Endothelial cell of hepatic sinusoid (primary cell): ENCODE data around the gene CUX1.
"Not testable (repeated sequence)": the region's sequence is repeated elsewhere in the genome, so short reads cannot be mapped to it uniquely, and the experiment has no call there.

ENCODE experiments used
- in situ Hi-C: cut with HindIII; loops from 2 replicates; pipeline ENCODE4 v1.10.0; 2017; ENCODE audit warnings: low sequenced_read_pairs

CUX1 gene

DNA sequence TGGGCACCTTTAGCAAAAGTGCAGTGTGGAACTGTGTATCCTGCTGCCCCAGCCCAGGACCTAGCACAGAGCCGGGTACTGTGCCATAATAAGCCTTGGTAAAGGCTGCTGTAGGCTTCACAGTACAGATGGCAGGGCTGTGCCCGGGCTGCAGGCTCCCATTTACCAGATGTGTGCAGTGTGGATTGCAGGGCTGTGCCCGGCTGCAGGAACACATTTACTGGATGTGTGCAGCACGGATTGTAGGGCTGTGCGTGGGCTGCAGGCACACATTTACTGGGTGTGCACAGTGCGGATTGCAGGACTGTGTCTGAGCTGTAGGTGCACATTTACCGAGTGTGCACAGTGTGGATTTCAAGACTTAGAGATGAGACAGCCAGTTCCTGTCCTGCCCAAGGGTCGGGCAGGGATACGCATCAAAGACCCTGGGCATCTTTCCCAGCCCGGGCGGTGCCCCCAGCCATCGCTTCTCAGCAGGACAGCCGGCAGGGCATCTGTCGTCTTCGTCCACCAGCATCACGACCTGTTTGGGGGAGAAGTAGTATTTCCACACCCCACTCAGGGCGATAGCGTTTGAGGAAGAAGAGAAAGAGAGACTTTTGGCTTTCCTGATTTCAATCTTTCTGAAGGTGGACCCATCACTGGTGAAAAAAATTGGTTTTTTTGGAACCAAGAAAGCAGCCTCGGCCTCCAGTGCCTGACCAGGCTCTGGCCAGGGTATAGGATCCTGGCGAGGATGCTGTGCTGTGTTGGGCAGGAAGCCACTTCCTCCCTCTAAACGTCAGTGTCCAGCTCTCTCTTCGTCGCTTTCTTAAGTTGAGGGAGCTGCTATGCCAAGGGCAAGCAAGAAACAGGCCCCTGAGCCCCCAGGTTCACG is 180.8 kb downstream of the CUX1 start:
- in situ Hi-C loops: no loop called here

DNA sequence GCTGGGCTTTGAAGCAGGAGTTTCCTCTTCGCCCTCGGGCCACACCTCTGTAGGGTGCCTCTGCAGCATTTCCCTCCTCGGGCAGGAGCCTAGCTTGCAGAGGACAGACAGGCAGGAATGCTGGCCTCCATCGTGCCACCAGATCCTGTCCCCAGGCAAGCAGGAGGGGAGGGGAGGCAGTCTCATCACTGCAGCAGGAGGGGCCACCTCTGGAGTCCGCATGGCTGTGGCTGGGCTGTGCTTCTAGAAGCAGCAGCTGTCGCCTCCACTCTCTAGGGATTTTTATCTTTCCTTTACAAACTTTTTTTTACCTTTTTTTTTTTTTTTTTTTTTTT is 181.4 kb downstream of the CUX1 start:
- in situ Hi-C loops: no loop called here

DNA sequence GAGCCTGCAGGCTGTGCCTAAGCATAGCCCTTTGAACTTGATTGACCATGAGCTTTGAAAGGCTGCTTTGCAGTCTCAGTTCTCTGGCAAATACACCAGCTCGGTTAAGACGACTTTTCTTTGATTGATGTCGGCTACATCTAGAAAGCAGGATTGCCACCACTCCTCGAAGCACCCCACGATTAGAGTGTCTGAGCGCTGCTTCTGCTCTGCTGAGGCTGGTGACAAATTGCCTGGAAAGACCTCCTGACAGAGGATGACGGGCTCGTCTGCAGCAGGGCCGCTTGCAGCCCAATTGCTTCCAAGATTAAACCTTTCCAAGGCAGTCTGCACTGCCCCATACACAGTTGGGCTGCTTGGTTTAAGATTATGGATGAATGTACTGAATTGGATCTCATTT is 182.0 kb downstream of the CUX1 start:
- in situ Hi-C loops: no loop called here

DNA sequence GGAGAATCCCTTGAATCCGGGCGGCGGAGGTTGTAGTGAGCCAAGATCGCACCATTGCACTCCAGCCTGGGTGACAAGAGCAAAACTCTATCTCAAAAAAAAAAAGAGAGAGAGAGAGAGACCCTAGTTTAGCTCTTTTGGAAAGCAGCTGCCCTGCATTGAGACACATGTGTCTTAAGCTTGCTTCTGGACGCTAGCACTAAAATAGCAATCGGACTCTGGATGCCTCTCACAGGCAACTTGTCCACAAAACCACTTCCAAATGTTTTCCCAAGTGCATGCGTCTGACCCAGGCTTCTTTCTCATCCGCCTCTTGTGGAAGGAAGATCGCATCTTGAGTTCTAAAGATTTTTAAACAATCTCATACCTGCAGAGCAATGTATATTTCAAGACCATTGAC is 182.7 kb downstream of the CUX1 start:
- in situ Hi-C loops: no loop called here

DNA sequence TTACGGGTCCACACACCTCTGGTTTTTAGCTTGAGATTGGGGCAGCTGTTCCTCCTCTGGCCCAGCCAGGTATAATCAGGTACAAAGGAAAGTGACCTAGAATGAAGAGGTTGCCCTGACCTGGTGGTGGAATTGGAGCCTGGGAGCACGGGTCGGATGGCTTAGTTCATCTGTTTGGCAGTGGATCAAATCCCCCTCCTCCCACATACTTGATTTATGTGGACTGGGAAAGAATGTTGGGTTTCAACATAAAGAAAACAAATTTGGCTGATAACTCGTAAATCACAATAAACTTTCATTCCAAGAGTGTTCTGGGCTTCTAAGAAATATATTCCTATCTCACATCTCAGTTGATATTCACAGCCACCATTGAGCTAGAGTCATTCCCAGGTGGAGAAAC is 186.8 kb downstream of the CUX1 start:
- in situ Hi-C loops: no loop called here

DNA sequence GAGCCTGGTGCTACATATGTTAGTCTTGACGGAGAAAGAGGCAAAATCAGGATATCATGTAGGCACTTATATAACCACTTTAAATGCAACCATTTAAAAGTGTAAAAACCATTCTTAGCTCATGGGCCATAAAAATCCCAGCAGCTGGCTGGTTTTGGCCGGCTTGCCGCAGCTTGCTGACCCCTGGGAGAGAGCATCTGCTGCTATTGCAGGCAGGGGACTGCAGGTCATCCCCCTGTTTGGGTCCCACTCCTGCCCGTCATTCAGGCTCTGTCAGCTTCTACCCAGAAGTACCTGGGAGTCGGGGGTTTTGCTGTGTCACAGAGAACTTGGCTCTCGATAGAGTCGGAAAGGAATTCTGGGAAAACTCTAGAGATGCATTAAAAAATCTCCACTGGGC is 187.4 kb downstream of the CUX1 start:
- in situ Hi-C loops: no loop called here

DNA sequence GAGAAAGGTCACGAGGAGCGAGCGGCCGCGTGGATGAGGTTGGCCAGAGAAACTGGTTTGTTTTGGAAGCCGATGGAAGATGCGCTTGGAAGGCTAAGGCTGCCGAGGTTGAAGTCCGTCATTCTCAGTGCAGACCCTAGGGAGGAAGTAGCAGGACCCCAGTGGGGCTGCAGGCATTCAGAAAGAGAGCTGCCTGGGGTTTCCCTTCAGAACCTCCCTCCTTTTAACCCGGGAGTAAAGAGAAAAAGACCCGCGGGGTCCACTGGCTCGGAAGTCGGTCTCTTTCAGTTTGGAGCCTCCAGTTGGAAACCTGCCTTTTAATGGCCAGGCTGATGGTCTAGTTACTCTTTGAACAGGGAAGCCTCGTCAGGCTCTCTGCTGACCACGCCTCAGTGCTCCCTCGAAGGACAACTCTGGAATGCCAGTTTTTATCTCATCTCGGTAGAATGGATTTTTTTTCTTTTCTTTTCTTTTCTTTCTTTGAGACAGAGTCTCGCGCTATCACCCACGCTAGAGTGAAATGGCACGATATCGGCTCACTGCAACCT is 188.6 kb downstream of the CUX1 start:
- in situ Hi-C loops: no loop called here

DNA sequence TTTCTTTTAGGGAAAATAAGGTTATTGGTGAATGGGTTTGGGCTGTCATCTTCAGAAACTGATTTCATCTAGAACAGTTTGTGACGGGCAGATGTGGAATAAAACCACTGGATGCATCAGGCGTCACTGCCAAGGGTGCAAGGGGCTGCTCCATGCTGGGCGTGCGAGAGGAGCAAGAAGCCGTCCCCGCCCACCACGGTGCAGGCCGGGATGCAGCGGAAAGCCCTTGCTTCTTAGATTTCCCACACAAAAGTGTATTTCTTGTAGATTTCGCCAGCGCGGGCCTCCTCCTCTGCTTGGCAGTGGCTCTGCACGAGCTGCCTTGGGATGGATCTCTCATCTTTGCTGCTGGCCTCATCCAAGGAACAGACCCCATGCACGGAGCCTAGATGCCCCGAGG is 189.3 kb downstream of the CUX1 start:
- in situ Hi-C loops: no loop called here

DNA sequence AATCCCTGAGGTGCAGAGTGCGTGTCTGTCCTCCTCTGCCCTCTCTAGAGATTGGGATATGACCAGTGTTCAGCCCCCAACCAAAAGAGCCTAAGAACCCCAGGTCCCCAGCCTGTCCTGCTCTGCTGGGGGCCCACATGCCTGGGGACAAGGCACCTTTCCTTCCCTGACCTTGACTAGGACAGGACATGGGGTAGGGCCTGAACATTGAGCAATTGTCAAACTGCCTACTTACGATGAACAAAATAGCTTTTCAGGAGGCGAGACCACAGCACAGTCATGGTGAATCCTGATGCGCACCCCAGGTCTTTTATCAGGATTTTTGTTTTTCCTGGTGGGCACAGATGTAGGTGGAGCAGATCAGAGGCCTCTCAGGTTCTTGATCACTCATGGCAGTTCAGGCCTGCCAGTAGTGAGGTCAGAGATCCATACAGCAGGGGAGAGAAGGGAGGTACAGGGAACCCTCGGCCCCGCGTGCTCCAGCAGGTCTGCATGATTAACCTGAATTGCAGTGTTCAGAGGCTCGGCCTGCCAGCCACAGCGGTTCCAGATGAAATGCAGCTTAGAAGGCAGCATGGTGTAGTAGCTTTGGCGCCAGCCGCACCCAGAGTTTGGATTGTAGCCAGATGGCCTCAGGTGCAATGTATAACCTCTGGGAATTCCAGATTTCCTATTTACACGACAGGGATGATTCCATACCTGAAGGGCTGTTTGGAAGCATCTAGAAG is 191.3 kb downstream of the CUX1 start:
- in situ Hi-C loops: no loop called here

DNA sequence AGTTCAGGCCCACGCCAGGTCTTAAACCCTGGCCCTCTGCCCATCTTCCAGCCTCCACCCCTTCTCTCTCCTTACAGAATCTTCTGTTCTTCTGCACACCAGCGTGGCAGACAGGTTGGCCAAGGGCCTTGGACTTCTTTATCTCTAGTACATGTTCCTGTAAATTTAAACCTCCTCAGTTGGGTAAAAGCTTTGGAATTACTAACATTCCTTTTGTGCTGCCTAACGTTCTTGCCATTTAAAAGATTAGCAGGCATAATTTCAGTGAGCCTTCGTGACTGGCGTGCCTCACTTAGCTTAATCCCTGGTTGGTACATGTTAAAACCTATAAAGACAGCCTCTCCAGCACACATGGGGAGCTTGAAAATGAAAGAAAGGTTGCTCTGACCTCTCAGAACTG is 192.2 kb downstream of the CUX1 start:
- in situ Hi-C loops: no loop called here

DNA sequence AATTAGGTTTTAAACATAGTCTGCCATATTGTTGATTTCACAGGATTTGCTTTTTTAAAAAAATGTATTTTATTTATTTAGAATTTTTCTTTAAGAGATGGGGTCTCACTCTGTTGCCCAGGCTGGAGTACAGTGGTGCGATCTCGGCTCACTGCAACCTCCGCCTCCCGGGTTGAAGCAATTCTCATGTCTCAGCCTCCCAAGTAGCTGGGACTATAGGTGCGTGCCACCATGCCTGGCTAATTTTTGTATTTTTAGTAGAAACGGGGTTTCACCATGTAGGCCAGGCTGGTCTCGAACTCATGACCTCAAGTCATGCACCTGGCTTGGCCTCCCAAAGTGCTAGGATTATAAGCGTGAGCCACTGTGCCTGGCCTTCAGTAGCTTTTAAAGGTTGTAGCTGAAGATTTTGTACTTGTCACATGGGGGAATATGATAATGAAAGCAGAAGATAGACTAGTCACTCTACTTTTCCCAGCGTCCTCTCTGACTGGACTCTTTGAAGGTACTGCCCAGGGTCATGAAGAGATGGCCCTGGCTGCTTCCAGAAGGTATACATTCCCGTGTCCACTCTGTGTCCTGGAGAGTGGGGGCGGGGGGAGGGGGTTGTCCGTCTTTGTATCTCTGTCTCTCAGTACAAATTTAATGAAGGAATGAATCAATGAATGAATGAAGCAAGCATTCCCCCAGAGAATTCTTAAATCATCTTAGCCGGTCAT is 194.8 kb downstream of the CUX1 start:
- in situ Hi-C loops: not testable (repeated sequence)

DNA sequence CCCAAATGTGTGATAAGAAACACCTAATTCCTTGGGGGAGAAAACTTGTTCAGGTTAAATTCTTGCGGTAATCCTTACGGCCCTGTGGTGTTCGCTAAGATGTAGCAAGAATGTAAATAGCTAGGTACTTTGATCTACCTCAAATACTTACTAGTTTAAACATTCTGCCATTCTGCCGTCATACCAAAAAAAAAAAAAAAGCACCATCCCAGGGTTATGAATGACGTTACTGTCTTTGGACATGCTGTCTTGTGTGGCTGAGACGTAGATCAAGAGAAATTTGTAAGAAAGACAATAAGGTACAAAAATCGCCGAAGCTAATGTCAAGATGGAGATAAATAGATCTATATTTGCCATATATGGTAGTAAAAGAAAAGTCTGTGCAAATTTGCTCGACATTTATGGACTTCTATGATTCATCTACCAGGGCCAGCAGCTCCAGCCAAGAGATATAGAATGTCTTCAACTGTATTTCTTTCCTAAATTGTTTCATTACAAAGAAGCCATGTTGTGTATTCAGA is 195.6 kb downstream of the CUX1 start:
- in situ Hi-C loops: no loop called here

DNA sequence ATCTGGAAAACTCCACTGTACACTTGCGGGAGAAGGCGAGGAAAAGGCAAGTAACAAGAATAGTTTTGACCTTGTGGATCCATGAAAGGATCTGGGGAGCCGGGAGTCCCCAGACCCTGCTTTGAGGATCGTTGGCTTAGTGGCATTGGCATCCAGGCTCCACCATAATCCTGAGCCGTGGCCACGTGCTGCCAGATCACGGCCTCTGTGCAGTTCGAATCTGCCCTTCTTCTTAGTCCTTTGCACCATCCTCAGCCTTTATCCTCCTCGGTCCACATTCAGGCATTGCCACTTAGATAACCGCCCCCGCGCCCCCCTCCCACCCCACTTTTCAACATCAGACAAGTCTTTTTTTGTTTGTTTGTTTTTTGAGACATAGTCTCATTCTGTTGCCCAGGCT is 201.4 kb downstream of the CUX1 start:
- in situ Hi-C loops: no loop called here

DNA sequence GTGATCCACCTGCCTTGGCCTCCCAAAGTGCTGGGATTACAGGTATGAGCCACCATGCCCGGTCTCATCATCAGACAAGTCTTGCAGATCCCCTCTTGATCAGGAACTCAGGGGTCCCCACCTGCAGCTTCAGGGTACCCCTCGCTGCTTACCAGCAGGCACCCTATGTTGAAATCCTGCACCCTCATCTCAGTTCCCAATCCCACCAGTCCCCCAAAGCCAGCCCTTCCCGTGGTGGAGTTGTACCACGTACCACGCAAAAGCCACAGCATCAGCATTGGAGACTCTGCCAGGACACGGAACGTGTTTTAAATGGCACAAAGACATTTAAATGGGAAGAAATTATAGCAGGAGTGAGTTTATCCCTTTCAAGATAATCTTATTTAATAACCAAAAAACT is 202.0 kb downstream of the CUX1 start:
- in situ Hi-C loops: no loop called here

DNA sequence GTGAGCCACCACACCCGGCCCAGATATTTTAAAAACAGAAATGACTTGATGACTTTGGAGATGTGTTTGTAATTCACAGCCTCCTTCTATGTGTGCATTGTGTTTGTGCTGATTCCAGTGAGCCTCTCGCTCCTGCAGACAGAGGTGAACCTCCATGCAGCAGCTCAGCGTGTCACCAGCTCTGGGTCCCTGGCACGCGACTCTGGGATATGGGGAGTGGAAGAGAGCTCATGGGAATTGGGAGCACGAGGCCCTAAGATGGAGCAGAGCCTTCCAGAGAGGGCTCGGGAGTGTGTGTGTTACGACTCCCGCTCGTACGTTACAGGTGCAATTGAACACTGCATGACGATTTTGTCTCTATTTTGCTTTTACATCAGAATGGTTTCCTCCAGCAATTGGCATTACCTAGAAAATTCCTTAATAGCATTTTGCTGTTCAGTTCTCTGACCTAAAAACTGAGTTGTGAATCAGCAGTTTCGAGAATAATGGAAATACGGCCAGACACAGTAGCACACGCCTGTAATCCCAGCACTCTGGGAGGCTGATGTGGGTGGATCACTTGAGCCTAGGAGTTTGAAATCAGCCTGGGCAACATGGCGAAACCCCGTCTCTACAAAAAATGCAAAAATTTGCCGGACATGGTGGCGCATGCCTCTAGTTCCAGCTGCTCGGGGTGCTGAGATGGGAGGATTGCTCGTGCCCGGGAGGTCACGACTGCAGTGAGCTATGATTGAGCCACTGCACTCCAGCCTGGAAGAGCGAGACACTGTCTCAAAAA is 204.6 kb downstream of the CUX1 start:
- in situ Hi-C loops: no loop called here

DNA sequence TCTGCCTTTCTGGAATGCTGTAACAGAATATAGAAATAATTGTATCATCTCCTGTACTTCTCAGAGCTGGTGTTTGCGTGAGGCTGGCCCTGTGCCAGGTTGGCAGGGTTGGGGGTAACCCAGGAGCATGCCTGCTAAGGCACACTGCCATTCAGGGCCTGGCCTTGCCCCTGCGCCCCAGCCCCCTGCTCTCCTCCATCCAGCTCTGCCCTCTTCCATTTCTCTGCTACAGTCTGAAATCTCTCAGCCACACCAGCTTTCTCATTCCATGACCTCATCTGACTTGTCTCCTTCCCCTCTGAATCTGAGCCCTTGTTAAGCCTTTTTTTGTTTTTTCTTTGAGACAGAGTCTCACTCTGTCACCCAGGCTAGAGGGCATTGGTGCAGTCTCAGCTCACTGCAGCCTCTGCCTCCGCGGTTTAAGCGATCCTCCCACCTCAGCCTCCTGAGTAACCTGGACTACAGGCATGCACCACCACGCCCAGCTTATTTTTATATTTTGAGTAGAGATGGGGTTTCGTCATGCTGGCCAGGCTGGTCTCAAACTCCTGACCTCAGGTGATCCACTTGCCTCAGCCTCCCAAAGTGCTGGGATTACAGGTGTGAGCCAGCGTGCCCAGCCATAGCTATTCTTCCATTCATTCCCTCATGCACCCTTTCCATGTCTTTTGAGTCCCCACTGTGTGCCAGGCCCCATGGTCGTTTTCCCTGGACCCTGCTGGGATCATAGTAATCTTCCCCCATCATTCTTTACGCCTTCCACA is 206.8 kb downstream of the CUX1 start:
- in situ Hi-C loops: no loop called here

DNA sequence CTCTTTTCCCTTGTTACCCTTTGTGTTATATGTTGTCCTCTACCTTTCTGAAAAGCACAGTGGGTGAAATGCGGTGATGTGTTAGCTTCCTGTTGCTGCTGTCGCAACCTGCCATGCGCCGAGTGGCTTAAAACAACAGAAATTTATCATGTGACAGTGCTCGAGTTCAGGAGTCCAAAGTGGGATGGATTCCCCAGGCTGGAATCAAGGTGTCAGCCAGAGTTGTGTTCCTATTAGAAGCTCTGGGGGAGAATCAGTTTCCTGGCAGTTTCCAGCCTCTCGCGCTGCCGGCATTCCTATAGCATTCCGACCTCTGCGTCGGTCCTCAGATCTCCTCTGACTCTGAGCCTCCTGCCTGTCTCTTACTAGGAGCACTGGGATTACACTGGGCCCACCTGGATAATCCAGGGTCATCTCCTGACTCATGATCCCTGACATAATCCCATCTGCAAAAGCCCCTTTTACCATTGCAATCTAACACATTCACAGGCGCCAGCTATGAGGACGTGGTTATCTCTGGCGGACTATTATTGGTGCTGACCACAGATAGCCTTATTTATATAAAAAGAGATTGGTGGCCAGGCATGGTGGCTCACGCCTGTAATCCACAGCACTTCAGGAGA is 207.5 kb downstream of the CUX1 start:
- in situ Hi-C loops: no loop called here

DNA sequence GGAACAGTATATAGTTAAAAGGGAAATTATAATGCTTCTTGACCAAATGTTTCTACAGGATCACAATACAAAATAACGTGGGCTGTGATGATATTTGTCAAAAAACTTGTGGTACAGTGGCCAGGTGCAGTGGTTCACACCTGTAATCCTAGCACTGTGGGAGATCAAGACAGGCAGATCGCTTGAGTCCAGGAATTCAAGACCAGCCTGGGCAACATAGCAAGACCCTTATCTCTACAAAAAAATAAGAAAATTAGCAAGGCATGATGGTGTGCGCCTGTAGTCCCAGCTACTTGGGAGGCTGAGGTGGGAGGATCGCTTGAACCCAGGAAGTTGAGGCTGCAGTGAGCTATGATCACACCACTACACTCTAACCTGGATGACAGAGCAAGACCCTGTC is 208.4 kb downstream of the CUX1 start:
- in situ Hi-C loops: not testable (repeated sequence)

DNA sequence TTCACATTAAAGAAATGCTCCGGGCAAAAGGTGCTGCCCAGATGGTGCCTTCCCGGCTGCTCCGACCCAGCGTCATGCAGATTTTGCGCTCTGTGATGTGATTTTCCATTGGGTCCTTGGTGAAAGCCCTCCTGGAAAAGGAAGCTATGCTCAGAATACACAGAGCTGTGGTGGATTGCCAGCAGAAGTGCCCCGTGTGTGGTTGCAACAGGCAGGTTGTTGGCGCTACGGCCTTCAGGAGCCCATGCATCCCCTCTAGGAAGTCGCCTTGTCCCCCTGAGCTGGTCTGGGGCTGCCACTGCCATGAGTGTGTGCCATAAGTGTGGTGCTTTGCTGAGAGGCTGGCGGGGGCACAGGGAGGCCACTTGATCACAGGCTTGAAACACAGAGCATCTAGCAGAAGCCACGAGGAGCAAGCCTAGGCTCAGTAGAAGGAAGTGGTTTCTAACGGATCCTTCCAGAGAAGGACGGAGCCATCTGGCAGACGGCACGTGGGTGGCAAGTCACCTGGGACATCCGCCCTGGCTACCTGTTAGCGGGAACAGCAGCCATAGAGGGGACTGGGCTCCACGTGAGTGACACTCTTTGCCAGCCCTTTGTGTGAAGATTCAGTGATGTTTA is 210.9 kb downstream of the CUX1 start:
- in situ Hi-C loops: no loop called here
